AML-193 (cell line): ENCODE data around the gene HOXB13.

Source experiments
- DNase-seq, 2 experiments: peaks; one replicate each; lab custom pipeline; 2025; lab: John Stamatoyannopoulos, UW

Gene HOXB13

DNA sequence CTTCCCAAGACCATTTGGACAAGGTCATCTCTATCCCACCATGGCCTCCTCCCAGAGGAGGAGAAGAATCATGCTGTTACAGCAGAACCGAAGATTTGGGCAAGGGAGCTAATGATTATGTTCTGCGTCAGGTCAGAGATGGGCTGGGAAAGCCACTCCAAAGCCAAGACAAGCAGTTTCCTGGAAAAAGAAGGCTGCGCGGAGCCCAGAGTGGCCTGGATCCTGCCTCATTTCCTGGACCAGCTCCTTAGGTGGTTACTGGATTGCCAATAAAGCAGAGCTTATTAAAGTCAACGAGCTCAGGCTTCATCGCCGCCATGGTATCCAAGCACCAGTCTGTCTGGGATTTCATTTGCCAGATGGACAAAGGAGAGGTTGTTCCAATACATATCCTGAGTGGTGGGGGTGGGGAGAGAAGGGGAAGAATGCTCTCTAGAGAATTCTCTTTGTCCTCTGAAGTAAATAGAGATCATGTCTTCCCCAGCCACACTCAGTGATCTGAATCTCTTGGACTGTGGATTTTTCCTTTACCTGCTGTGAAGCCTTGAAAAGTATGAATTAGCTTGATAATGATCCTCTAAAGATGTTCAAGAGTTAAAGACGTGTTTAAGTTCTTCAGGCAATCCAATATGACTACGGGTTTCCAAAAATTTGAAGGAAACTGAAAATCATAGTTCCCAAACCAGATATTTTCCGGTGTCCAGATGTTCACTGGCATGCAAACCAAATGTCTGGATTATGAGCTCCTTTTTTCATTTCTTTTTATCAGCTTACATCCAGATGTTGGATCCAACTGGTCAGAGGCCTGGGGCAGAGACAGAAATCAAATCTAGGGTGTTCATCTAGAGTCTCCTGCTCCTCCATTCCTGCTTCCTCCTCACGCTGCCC, 23.9 kb downstream of the HOXB13 start:
- no peak for DNase-seq

GRCh38 chr17:48701864-48702532, 26.6 kb downstream of the HOXB13 start:
- no peak for DNase-seq

DNA sequence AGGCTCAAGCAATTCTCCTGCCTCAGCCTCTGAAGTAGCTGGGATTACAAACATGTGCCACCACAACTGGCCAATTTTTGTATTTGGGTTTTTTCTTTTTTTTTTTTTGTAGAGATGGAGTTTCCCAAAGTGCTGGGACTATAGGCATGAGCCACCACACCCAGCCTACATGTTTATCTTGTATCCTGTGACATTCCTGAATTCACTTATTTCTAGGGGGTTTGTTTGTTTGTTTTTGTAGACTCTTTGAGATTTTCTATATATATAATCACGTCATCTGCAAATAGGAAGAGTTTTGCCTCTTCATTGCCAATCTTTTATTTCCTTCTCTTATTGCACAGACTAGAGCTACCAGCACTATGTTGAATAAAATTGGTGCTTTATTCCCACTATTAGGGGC, 35.4 kb downstream of the HOXB13 start:
- no peak for DNase-seq

DNA sequence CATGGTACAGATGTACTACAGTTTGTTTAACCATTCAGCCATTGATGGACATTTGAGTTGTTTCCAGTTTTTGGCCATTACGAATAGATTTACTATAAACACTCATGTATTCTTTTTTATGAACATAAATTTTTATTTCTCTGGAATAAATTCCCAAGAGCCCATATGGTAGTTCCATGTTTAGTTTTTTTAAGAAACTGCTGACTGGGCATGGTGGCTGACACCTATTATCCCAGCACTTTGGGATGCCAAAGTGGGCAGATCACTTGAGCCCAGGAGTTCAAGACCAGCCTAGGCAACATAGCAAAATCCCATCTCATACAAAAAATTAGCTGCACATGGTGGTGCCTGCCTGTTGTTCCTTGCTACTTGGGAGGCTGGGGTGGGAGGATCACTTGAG, 36.5 kb downstream of the HOXB13 start:
- DNase-seq, result no peak

DNA sequence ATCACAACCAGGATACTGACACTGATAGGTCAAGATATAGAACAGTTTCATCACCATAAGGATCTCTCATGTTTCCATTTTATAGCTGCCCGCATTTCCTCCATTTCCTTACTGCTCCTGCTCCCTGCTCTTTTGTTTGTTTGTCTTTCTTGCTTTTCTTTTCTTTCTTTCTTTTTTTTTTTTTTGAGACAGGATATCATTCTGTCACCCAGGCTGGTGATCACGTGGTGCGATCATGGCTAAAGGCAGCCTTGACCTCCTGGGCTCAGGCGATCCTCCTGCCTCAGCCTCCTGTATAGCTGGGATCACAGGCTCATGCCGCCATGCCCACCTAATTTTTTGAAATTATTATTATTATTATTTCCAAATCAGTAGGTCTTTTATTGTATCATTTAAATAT, 37.9 kb downstream of the HOXB13 start:
- no peak for DNase-seq

DNA sequence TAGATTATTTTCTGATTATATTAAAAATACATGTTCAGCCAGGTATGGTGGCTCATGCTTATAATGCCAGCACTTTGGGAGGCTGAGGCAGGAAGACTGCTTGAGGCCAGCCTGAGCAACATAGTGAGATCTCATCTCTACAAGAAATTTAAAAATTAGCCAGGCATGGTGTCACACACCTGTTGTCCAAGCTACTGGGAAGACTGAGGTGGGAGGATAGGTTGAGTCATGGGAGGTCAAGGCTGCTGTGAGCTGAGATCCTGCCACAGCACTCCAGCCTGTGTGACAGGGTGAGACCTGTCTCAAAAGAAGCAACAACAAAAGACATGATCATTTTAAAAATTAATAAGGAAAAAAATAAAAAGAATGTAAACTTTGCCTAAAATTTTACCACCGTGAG, 46.9 kb downstream of the HOXB13 start:
- no peak for DNase-seq

GRCh38 chr17:48679385-48680096, 49.0 kb downstream of the HOXB13 start:
- DNase-seq, result no peak

GRCh38 chr17:48678141-48678971, 50.2 kb downstream of the HOXB13 start:
- DNase-seq, result peak; percentile 48 to 61

- DNase-seq, result no peak
Observed at GRCh38 chr17:48676963-48677558, 51.5 kb downstream of the HOXB13 start.
